ENCODE results near the gene PLCD4. TPM values are rescaled to one million over a fixed set of nuclear protein-coding genes. Genes with fewer than 3 reads are reported as not detected.

The PLCD4 gene
- total RNA-seq, 1 experiment from 2014 or later, result 0.24 TPM

GRCh38 chr2:218568190-218569037 lies 39.3 kb upstream of the PLCD4 start, which contains the start of the genes CNOT9 and USP37:
Gene CNOT9, plus strand, starts transcription at chr2:218568839. Its CDS starts 116 bp downstream, at chr2:218568955.
Gene USP37, minus strand, starts transcription at chr2:218568351. Its CDS starts 9,698 bp downstream, at chr2:218558653.
- intact Hi-C loops (cut with micrococcal nuclease; ENCODE audit: unreplicated experiment), result loop anchor here (10.0 kb wide), 1 partner anchor 1984 kb away; no protein-coding TSS in a partner anchor
- H3K27me3 ChIP-seq (replicated peaks; ENCODE audit: insufficient read depth, low read depth, low read length, poor library complexity), result no peaks in the 10 kb centered on the region
- peak within 1 kb of the TSS; percentile 94 for H3K27ac ChIP-seq (ENCODE audit: low read depth, low read length, poor library complexity, severe bottlenecking)
- no peaks in the 10 kb centered on the region for H3K9me3 ChIP-seq (ENCODE audit: low read depth, low read length, poor library complexity, severe bottlenecking)
- H3K4me1 ChIP-seq (ENCODE audit: insufficient read depth, low read length, poor library complexity, severe bottlenecking), result peaks cover 19% of the 10 kb centered on the region
- BruUV-seq (replicated peaks), result no TSS peak
- ChIA-PET POLR2A (ENCODE audit: low non-redundant PET) (no interaction called here), CTCF (no interaction called here)
- TF ChIP-seq EZH2 (IDR thresholded peaks at IDR 0.05; ENCODE audit: borderline replicate concordance, low read depth, low read length, poor library complexity, severe bottlenecking) (no peak), CTCF (conservative IDR thresholded peaks at IDR 0.05; ENCODE audit: low read depth, low read length) (no peak)
- peak; percentile 99 for DNase-seq (ENCODE audit: low spot score)
- peaks cover 29% of the 10 kb centered on the region for H3K36me3 ChIP-seq (ENCODE audit: insufficient read depth, low read length, poor library complexity, severe bottlenecking)
- peak within 1 kb of the TSS; percentile 92 for H3K4me3 ChIP-seq (ENCODE audit: low read depth, low read length, poor library complexity, severe bottlenecking)

- Histone ChIP-seq H3K36me3 (ENCODE audit: insufficient read depth, low read length, poor library complexity, severe bottlenecking) (peaks cover 32% of the 10 kb centered on the region), H3K4me1 (ENCODE audit: insufficient read depth, low read length, poor library complexity, severe bottlenecking) (peaks cover 19% of the 10 kb centered on the region), H3K9me3 (ENCODE audit: low read depth, low read length, poor library complexity, severe bottlenecking) (no peaks in the 10 kb centered on the region), H3K27ac (ENCODE audit: low read depth, low read length, poor library complexity, severe bottlenecking) (peak overlapping the region; percentile 94), H3K4me3 (ENCODE audit: low read depth, low read length, poor library complexity, severe bottlenecking) (peak overlapping the region; percentile 92), H3K27me3 (replicated peaks; ENCODE audit: insufficient read depth, low read depth, low read length, poor library complexity) (no peaks in the 10 kb centered on the region)
- no TSS peak for BruUV-seq (replicated peaks)
- intact Hi-C loops (cut with micrococcal nuclease; ENCODE audit: unreplicated experiment), result loop anchor here (10.0 kb wide), 1 partner anchor 1984 kb away; no protein-coding TSS in a partner anchor
- CTCF ChIA-PET, result no interaction called here
- POLR2A ChIA-PET (ENCODE audit: low non-redundant PET), result no interaction called here
- TF ChIP-seq CTCF (conservative IDR thresholded peaks at IDR 0.05; ENCODE audit: low read depth, low read length) (no peak), EZH2 (IDR thresholded peaks at IDR 0.05; ENCODE audit: borderline replicate concordance, low read depth, low read length, poor library complexity, severe bottlenecking) (no peak)
- peak; percentile 37 for DNase-seq (ENCODE audit: low spot score)
Observed at GRCh38 chr2:218569038-218569431, 38.7 kb upstream of the PLCD4 start.

- peaks cover 30% of the 10 kb centered on the region for H3K36me3 ChIP-seq (ENCODE audit: insufficient read depth, low read length, poor library complexity, severe bottlenecking)
- intact Hi-C loops (cut with micrococcal nuclease; ENCODE audit: unreplicated experiment), result loop anchor here (10.0 kb wide), 1 partner anchor 1985 kb away; no protein-coding TSS in a partner anchor
- H3K27ac ChIP-seq (ENCODE audit: low read depth, low read length, poor library complexity, severe bottlenecking), result peak overlapping the region; percentile 94
- DNase-seq (ENCODE audit: low spot score), result peak; percentile 22
- BruUV-seq (replicated peaks), result TSS peak; percentile 49
- H3K4me3 ChIP-seq (ENCODE audit: low read depth, low read length, poor library complexity, severe bottlenecking), result peak overlapping the region; percentile 92
- peaks cover 19% of the 10 kb centered on the region for H3K4me1 ChIP-seq (ENCODE audit: insufficient read depth, low read length, poor library complexity, severe bottlenecking)
- TF ChIP-seq EZH2 (IDR thresholded peaks at IDR 0.05; ENCODE audit: borderline replicate concordance, low read depth, low read length, poor library complexity, severe bottlenecking) (no peak), CTCF (conservative IDR thresholded peaks at IDR 0.05; ENCODE audit: low read depth, low read length) (no peak)
- no peaks in the 10 kb centered on the region for H3K9me3 ChIP-seq (ENCODE audit: low read depth, low read length, poor library complexity, severe bottlenecking)
- ChIA-PET POLR2A (ENCODE audit: low non-redundant PET) (no interaction called here), CTCF (no interaction called here)
- no peaks in the 10 kb centered on the region for H3K27me3 ChIP-seq (replicated peaks; ENCODE audit: insufficient read depth, low read depth, low read length, poor library complexity)
Observed at GRCh38 chr2:218569661-218570500, 37.8 kb upstream of the PLCD4 start.

All from A673 (cell line).